ENCODE results near the gene DEPP1. TPM values are rescaled to one million over a fixed set of nuclear protein-coding genes. Genes with fewer than 3 reads are reported as not detected.

The DEPP1 gene
- total RNA-seq, 1 donor from 2014 or later: 29.6 TPM

DNA sequence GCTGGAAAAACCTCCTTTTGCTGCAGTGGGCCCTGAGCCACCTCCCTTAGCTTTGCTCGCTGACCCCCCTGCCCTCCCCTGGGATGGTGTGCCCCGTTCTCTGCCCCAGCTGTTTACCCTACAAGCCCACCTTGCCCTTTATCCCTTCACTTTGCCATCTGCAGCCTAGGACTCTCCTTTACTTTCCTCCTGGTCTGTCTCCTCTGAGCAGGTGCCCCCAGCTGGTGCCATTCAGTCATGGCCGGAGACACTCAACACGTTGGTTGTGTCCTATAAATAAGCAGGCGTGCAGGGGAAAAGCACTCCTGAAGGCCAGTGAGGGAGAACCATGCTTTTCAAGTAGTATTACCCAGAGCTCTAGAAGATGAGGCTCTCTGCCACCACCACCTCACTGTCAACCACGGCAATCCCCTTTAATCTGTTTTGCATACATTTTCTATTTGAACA is 12.9 kb downstream of the DEPP1 start:
- no peak for DNase-seq

DNA sequence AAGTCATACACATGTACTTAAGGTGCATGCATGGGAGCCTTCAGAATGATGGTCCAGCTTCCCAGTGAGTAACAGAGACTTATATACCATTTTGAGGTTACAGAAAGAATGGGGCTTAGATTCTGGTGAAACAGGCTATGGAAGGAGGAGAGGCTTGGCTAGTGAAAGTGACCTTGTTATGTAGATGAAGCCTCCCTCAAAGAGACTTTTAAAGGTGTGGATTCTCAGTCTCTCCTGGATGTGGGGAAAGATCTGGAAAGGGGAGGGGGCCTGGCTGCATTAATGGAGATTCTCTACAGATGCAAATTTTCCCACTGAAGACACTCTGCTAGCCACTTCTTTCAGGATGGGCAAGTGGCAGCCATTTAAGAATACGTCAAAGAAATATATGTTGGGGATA is 13.5 kb downstream of the DEPP1 start:
- no peak for DNase-seq

DNA sequence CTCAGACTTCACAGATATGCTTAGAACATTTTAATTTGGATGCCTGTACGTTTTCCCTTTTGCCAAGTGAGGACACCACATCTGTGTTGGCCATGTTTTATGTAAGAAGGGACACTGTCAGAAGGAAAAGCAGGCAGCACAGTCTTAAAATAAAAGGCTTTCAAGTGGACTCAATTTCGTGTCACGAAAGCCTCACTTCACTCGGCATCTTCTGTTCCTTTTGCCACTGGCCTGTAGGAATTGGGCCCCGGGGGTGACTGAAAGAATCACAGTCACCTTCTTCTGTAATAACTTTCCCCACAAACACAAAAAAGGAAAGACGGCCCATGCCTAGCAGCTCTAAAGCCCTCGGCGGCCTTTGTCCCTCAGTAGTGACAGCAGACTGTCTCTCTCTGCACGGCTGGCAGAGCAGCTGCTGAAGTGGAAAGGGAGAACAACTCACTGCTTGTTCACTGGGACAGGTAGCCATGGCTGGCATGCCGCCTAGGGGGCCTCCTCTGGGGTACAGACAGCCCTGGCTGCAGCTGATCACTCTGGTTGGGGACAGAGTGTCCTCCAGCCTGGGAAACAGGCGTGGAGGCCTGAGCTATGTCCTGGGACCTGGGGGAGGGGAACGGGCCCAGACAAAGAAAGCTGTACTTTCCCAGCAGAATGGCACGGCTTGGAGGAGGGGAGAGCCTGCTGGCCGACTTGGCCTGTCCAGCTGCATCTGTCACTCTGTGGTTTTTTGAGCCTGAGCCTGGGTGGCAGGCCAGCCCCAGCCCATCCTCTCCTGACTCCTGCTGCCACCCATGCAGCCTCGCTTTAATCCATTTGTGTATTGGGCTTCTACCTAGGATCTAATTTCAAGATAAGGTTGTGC is 14.6 kb downstream of the DEPP1 start:
- DNase-seq: no peak

DNA sequence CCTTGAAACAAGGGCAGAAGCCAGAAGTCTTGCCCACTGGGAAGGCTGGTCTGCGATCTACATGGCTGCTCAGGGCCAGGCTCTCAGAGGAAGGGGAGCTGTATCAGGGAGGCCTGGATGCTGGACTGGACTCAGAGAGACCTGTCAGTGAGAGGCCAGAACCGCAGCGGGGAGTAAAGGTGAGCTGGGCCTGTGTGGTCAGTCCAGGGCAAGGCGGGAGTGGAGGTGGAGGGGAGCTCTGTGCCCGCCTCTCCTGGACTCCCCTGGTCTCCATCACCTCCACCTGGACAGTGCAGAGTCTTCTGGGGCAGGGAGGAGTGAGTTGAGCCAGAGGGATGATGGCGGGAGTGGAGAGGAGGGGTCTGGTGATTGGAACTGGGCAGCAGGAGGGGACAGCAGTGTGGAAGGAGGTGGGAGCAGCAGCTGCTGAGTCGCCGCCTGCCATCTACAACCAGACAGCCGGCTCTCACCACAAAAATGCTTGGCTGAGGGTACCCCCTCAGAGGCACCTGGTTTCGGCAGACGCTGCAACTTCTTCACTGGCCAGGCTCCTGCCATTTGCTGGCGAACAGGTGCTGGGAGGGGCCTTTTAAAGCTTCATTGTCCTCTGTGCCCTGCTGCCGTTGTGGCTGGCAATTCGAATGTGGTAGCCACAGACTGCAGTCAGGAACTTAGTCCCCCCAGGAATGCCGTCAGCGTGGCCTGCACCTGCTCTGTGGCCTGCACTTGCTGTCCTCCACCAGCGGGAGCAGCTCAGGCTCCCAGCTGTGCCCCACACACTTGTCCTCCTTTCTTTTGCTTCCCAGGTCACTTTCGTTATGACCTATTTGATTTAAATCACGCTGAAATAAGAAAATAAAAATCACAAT is 15.5 kb downstream of the DEPP1 start:
- DNase-seq: no peak

DNA sequence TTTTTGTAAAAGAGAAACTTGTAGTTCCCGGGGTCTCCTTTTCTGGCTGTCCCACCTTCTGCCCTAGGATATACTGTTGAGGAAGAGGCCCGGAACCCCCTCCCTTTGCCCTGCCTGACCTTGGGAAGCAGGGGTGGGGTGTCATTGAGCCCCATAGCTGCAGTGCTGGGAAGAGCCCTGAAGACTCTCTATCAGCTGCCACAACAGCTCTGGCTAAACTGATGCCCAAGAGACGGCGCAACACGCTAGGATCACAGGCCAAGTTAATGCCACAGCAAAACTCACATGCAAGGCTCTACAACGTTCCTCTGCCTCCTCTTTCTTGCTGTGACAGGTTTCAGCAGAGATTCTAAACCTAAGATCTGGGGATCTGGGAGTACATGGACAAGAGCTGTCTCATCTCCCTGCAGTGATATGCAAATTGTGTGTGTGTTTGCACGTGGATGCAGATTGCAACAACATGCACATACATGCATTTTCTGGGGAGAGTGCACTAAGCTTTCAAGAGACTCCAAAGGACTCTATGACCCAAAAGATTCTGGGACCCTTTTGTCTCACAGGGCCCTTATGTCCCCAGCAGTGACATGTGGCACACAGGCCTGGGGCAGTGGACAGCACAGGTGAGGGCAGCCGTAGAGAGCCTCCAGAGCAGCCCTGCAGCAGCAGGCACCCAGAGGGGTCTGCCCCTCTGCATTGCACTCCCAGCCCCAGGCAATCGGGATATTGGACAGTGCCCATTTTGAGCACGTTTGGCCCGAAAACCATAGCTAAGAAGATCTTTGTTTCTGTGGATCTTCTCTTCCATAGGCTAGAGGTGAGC is 16.5 kb downstream of the DEPP1 start:
- no peak for DNase-seq

DNA sequence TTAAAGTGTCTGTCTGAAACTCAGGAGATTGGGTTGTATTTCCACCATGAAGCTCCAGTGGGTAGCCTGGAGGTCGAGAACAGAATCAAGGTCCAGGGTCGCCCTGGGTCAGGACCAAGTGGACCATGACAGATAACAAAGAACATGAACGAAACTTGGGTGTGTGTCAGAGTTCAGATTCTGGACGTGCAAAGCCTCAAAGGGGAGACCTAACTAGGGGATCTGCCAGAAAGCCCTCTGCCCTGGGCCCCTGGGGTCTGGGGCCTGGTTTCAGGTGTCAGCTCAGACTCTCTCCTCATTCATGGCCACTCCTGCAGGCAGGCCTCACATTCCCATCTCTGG is 17.4 kb downstream of the DEPP1 start:
- DNase-seq: no peak

DNA sequence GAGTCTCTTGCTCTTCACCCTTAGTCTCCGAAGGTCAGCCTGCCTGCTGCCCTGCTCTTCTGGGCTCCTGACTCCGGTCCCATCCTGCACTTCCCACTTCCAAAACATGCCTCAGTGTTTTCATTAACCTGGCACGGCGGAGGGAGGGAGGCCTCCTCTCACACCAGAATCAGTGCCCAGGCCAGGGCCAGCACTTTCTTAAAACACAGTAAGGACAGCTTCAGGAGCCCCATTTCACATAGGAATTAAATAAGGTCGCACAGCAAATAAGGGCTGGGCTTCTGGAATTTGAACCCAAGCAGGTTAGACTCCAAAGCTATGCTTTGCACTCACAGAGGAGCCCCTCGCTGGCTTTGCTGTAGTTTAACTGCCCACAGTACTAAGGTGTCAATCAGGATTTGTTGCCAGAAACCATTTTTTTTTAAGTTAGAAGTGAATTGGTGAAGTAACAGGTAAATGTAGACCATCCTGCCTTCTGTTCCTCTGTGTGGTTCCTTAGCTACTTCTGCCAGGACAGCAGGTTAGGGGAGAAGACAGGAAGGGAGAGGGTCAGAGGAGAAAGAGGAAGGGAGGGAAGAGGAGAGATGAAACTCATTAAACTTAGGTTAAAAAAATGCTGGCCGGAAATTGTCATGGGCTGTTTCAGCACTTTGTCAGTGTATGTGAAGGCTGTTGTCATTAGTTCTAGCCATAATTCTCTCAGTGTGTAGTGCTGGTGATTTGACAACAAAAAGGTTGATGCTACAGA is 18.0 kb downstream of the DEPP1 start:
- DNase-seq: no peak

DNA sequence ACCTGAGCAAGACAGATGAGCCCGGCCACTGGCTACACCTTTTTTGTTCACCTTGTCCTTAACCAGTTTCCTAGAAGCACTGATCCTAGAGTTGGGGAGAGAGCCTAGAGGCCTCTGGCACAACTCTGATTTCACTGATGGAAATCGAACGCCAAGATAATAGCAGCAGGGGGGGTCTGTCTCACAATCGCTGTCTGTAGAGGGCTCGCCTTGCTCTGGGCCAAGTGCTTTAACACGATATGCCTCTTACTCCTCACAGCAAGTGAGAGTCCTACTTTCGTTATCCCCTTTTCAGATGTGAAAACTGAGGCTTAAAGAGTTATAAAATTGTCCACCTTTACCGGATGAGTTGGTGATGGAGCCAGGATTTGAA is 18.5 kb downstream of the DEPP1 start:
- no peak for DNase-seq

DNA sequence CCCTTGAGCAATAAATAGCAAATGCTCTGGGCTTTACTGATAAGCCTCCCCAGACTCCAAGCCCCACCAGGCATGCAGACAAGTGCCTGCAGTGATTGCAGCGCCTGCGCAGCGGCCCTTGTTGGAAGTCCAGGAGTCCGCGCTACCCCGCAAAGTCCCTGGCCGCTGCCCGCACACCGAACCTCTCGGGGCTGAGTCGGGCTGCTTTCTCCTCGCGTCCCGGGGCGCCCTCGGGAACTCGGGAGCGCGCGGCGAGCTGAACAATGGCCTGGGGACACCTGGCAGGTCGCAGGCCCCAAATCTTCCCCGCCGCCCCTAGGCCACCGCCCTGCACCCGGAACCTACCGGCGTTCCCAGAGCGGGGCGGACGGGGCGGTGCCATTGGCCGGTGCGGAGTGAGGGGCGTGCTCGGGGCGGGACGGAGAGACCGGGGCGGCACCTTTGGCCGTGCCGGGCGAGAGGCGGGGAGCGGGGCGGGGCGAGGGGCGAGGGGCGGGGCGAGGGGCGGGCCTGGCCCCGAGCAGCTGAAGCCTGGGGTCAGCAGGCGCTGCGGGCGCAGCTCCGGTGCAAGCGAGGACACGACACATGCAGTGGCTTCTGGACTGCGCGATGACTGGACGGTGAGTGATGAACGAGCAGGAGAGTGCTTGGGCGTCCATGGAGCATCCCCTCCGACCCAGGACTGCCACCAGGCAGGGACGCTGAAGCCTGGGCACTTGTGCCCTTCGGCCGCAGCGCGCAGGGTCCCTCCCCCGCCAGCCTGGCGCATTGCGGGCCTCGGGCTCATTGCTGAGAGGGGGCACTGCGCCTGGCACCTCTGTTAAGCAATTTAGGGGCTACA is 19.1 kb downstream of the DEPP1 start, which contains the start of gene RASSF4:
Gene RASSF4, plus strand, starts transcription at position 556 of the 841 bp plus-strand sequence. CDS start 10,401 bp downstream, outside the sequence.
- peak; percentile 58 for DNase-seq

DNA sequence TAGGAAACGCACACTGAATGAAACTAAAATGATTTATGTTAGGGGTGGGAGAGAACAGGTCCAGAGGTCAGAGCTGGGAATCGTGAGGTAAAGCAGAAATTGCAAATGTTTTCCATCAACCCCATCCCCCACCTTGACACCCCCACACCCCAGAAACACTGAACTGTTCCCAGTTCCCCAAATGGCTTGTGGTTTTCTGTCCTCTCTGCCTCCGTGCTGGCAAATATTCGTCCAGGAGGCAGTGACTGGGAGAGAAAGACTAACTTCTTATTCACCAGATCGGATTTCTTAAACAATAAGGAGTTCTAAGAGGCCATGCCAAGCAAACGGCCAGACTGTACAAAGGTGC is 19.7 kb downstream of the DEPP1 start:
- no peak for DNase-seq

DNA sequence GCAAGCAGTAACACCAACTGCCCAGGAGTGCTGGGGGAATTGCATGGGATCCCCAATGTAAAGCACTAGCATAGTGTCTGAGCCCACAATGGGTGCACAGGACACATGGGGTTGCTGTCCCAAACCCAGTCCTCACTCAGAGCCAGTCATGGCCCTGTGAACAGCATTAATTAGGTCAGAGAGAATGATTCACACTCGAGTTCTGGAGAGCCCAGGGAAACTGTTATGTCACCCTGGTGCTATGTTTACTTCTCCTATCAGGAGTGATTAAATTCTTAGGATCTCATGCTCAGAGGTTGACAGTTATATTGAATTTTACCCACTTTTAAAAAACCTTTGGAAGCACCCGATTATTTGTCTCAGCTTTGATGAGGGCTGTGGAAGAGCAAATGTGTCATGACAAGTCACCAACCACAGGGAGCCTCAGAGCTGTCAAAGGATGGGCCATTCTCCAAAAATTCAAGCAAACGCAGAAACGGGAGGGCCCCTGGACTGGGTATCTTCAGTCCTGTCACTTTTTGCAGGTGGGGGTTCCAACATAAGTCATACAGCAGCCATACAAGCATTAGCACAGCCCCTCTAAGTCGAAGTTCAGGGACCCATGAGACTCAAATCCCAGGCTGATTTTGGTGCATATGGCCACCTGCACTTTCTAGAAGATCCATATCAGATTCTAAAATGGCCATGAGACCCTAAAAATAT is 20.3 kb downstream of the DEPP1 start:
- DNase-seq: no peak

DNA sequence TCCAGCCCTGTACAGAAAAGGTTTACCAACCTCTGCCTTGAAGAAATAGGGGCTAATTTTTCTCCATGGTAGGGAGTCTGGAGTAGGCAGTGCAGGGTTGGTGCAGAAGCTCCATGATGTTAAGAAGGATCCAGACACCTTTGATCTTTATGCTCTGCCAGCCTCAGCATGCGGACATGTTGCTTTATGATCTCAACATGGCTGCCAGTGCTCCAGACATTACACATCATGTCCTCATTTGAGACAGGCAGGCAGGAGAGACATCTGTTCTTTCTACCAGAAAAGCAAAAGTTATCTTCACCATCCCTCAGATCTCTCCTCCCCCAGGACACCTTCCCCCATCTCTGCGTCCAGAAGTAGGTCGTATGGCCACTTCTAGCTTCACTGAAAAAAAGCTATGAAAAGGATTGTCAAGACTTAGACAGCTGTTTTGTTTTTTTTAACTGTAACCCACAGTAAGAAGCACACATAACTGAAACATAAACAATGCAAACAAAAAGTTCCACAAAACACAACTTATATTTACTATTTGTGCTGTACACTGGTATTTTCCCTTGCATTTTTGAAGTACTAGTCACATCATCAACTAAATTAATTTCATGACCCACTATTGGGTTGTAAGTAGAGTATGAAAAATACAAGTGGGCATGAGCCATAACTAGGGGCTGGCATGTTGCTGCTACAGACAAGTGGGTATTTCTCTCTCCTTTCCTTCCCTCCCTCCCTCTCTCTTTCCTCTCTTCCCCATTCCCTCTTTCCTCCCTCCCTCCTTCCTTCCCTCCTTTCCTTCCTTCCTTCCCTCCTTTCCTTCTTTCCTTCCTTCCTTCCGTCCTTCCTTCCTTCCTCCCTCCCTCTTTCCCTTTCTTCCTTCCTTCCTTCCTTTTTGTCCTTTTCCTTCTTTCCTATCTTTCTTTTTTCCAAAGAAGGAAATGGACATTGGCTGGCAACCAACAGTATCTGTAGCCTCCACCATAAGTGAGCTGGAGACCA is 21.6 kb downstream of the DEPP1 start:
- DNase-seq: no peak

DNA sequence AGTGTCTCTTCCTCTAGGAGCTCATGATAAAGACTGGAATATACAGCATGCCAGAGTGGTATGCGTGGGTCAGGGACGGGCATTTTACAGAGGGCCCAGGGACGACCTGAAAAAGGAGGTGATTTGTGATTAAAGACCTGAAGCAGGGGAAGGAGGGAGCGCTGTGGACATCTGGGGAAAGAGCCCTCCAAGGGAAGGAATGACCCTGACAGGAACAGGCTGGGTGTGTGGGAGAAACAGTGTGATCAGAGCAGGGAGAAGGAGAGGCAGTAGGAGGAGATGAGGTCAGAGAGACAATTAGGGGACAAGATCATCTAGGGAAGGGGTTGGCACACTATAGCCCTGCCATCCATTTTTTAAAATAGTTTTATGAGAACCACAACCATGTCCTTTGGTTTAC is 22.4 kb downstream of the DEPP1 start:
- DNase-seq: no peak

DNA sequence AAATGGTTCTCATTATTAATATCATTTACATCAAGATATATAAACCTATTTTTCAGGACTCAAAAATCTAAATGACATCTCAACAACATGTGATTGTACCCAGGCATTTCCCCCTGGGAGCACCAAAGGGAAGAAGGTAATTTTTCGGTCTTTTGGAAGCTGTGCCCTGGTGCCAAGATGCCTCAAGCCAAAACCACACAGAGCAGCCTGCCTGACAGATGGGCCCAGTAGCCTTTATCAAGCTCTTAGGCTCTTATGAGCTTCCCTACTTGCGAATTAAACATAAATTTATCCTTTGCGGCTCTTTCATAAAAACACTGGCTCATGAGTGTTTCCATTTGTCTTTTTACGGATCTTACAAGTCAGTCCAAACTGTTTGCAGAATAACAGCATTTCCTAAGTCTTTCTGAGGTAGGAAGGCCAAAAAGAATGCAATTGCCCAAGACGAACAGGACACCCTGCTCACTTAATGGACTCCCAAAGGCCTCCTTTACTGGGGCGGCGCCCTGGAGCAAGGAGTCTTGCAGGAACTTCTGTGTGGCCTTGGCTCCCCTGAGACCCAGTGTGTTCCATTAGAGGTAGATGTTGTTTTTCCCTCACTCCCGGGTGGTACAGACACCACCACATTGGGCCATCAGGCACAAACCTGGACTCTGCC is 23.1 kb downstream of the DEPP1 start:
- DNase-seq: no peak

DNA sequence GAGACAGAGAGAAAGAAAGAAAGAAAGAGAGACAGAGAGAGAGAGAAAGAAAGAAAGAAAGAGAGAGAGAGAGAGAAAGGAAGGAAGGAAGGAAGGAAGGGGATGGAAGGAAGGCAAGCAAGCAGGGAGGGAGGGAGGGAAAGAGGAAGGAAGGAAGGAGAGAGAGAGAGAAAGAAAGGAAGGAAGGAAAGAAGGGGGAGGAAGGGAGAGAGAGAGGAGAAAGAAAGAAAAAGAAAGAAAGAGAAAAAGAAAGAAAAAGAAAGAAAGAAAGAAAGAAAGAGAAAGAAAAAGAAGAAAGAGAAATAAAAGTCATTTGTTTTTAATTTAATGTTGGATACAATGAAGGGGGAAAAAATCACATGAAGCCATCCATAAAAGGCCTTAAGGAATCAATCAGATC is 23.6 kb downstream of the DEPP1 start:
- no peak for DNase-seq

DNA sequence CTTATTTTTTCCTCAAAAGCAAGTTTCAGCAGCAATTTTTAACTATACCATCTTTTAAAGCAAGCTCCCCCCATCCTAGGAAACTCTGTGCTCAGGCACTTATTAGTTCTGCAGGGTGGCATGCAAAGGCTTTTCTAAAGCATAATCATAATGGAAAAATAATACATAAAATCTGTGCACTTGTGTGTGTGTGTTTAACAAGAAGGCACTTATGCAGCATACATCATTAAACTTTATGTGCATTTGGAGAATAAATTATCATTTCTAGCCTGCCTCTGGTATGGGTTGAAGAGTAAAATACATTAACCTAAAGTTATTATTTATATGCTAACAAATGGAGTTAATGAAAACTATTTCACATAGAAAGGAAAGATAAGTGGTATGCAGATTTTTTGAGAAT is 24.6 kb downstream of the DEPP1 start:
- no peak for DNase-seq

DNA sequence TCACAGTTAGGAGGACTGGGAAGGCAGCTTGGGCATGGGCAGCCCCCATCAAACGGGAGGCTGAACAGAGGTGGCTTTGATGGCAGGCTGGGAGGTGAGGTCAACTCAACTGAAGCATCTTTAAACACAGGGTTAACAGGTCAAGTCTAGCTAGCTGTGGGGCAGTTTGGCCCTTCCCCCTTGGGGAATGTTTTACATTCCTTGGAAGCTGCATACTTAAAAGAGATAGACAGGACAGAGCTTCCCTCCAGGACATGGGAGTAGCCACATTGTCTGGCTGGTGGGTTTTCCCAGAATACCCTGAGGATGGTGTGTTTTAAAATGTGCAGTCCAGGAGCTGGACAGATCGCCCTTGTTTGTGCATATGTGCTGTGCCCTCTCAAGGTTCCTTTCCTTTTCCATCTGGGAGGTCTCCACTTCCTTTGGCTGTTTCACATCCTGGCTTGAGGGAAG is 25.8 kb downstream of the DEPP1 start:
- no peak for DNase-seq

DNA sequence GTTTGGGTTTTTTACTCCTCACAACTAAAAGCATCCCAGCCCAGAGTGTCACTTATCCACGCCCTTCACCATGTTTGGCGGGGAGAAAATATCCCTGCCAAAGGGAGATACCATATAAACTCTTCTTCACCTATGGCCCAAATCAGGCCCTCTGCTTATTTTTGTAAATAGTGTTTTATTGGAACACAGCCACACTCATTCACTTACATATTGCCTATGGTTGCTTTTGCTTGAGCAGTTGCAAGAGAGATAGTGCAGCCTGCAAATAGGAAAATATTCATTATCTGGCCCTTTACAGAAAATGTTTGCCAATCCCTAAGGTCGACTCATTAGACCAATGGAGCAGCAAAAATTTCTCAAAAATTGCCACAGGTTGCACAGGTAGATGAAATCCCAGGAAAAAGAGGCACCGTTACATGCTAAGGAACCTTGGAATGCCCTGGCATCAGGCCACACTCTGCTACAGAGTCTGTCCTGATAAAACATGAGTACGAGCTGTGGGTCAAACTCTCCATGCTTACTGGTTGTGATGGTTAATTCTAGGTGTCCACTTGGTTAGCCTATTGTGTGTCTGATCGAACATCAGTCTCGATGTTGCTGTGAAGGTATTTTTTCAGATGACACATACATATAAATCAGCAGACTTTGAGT is 26.9 kb downstream of the DEPP1 start:
- DNase-seq: no peak
